NCI-H1436 treated with DMSO at 0.1 percent for 48 hours (cell line): ENCODE results near the gene FANCC.

ENCODE experiments used
- DNase-seq: peaks from one replicate; lab custom pipeline; 2025; lab: John Stamatoyannopoulos, UW

FANCC gene

GRCh38 chr9:95065224-95065623 is 252.3 kb downstream of the FANCC start:
- no peak for DNase-seq

- no peak for DNase-seq
Observed at GRCh38 chr9:95063300-95063699, 254.2 kb downstream of the FANCC start.

GRCh38 chr9:95062596-95063065 is 254.9 kb downstream of the FANCC start:
- DNase-seq, result no peak

GRCh38 chr9:95061916-95062595 is 255.5 kb downstream of the FANCC start:
- no peak for DNase-seq

GRCh38 chr9:95060916-95061315 is 256.6 kb downstream of the FANCC start:
- DNase-seq, result no peak

GRCh38 chr9:95060234-95060633 is 257.3 kb downstream of the FANCC start:
- no peak for DNase-seq

GRCh38 chr9:95058795-95059386 is 258.6 kb downstream of the FANCC start:
- DNase-seq, result no peak

GRCh38 chr9:95058121-95058785 is 259.3 kb downstream of the FANCC start:
- DNase-seq, result no peak

- DNase-seq, result no peak
Observed at GRCh38 chr9:95057101-95057500, 260.4 kb downstream of the FANCC start.

GRCh38 chr9:95055851-95056551 is 261.5 kb downstream of the FANCC start:
- DNase-seq, result no peak

- no peak for DNase-seq
Observed at GRCh38 chr9:95055334-95055850, 262.1 kb downstream of the FANCC start.

- no peak for DNase-seq
Observed at GRCh38 chr9:95053611-95054570, 263.6 kb downstream of the FANCC start.

GRCh38 chr9:95049761-95050160 is 267.7 kb downstream of the FANCC start:
- no peak for DNase-seq
